Renal pelvis (tissue), 4 donors: ENCODE measurements around the gene ACAD10. TPM values are rescaled to one million over a fixed set of nuclear protein-coding genes. Genes with fewer than 3 reads are reported as not detected.
"Not testable (repeated sequence)": the region's sequence is repeated elsewhere in the genome, so short reads cannot be mapped to it uniquely, and the experiment has no call there.

Source experiments
- DNase-seq: peaks from one replicate; pipeline ENCODE4 v3.0.0-alpha.2; 2013
- polyA plus RNA-seq, 3 donors: library from polyadenylated mRNA; unstranded; fragments of 120-200 nt; gene quantifications; one replicate each; pipeline ENCODE4 v1.2.1, GENCODE V29; 2013; ENCODE audit not compliant: insufficient read length in 3 of 3

Gene ACAD10
- polyA plus RNA-seq, 3 donors: 31.8 to 53.2 (median 49.8) TPM

GRCh38 chr12:111684485-111685198, 1.2 kb upstream of the ACAD10 start:
- DNase-seq: not testable (repeated sequence)

- no peak for DNase-seq
Measured at GRCh38 chr12:111685322-111685810, 487 bp upstream of the ACAD10 start.

- DNase-seq: no peak
Measured at GRCh38 chr12:111686574-111687105, 787 bp downstream of the ACAD10 start.

GRCh38 chr12:111687255-111687654, 1.4 kb downstream of the ACAD10 start:
- no peak for DNase-seq

GRCh38 chr12:111687952-111688351, 2.1 kb downstream of the ACAD10 start:
- DNase-seq: no peak

- DNase-seq: no peak
Measured at GRCh38 chr12:111691262-111691661, 5.4 kb downstream of the ACAD10 start.

- DNase-seq: no peak
Measured at GRCh38 chr12:111692575-111693210, 6.8 kb downstream of the ACAD10 start.

- no peak for DNase-seq
Measured at GRCh38 chr12:111693818-111694217, 8.0 kb downstream of the ACAD10 start.

GRCh38 chr12:111699962-111700361, 14.1 kb downstream of the ACAD10 start:
- DNase-seq: no peak

GRCh38 chr12:111705672-111706071, 19.8 kb downstream of the ACAD10 start:
- DNase-seq: no peak

GRCh38 chr12:111706145-111706544, 20.3 kb downstream of the ACAD10 start:
- DNase-seq: no peak

GRCh38 chr12:111715279-111715678, 29.4 kb downstream of the ACAD10 start:
- no peak for DNase-seq

- DNase-seq: not testable (repeated sequence)
Measured at GRCh38 chr12:111719316-111719715, 33.5 kb downstream of the ACAD10 start.

GRCh38 chr12:111720457-111720856, 34.6 kb downstream of the ACAD10 start:
- DNase-seq: no peak

GRCh38 chr12:111723646-111724360, 38.0 kb downstream of the ACAD10 start:
- not testable (repeated sequence) for DNase-seq

GRCh38 chr12:111728795-111729194, 42.9 kb downstream of the ACAD10 start:
- no peak for DNase-seq

- no peak for DNase-seq
Measured at GRCh38 chr12:111730420-111730819, 44.6 kb downstream of the ACAD10 start.

- no peak for DNase-seq
Measured at GRCh38 chr12:111732786-111733185, 46.9 kb downstream of the ACAD10 start.

- DNase-seq: no peak
Measured at GRCh38 chr12:111733340-111733915, 47.6 kb downstream of the ACAD10 start.

- DNase-seq: not testable (repeated sequence)
Measured at GRCh38 chr12:111739524-111739923, 53.7 kb downstream of the ACAD10 start.

GRCh38 chr12:111741235-111741812, 55.5 kb downstream of the ACAD10 start:
- DNase-seq: peak; percentile 16

GRCh38 chr12:111745211-111745610, 59.4 kb downstream of the ACAD10 start:
- DNase-seq: no peak
